ENCODE data around the gene IDUA.
"Not testable (repeated sequence)": the region's sequence is repeated elsewhere in the genome, so short reads cannot be mapped to it uniquely, and the experiment has no call there.

Gene IDUA

GRCh38 chr4:986879-987623 lies at the start of gene IDUA:
TSS of gene IDUA (plus strand) at chr4:987044. CDS start at chr4:987085, 41 bp downstream.
- DNase-seq = peak; percentile 69

DNA sequence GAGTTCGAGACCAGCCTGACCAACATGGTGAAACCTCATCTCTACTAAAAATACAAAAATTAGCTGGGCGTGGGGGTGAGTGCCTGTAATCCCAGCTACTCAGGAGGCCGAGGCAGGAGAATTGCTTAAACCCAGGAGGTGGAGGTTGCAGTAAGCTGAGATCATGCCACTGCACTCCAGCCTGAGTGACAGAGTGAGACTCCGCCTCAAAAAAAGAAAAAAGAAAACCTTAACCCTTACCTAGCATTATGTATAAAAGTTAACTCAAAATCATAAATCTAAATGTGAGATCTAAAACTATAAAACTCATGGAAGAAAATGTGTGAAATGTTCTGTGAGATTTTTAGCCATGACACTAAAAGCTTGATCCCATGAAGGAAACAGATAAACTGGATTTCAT lies 47.3 kb upstream of the IDUA start:
- not testable (repeated sequence) for DNase-seq

GRCh38 chr4:945274-946102 lies 41.4 kb upstream of the IDUA start:
- no peak for DNase-seq

GRCh38 chr4:946103-946450 lies 40.8 kb upstream of the IDUA start:
- DNase-seq = no peak

DNA sequence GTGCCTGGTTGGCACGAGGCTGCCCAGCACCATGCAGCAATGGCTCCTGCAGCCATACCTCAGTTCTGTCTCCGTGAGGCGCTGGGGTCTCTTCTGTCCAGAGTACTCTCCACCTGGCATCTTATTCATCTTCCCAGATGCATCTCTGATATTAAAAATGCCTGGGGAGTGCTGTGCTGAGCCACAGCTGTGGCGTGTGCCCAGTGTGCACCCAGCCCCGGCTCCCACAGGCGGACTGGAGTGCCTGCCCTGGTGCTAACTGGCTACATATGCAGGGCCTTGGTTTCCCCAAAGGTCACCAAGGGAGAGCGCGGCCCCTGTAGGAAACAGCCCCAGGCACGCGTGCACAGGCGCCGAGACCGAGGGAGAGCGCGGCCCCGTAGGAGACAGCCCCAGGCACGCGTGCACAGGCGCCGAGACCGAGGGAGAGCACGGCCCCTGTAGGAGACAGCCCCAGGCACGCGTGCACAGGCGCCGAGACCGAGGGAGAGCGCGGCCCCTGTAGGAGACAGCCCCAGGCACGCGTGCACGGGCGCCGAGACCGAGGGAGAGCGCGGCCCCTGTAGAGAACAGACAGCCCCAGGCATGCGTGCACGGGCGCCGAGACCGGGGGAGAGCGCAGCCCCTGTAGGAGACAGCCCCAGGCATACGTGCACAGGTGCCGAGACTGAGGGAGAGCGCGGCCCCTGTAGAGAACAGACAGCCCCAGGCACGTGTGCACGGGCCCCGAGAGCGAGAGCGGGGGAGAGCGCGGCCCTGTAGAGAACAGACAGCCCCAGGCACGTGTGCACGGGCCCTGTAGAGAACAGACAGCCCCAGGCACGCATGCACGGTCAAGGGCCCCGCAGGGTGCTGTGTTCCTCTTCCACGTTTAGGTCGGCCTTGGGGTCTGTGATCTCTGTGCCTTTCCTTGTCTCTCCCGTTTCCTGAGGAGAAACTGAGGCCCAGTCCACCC lies 40.0 kb upstream of the IDUA start:
- DNase-seq = no peak

DNA sequence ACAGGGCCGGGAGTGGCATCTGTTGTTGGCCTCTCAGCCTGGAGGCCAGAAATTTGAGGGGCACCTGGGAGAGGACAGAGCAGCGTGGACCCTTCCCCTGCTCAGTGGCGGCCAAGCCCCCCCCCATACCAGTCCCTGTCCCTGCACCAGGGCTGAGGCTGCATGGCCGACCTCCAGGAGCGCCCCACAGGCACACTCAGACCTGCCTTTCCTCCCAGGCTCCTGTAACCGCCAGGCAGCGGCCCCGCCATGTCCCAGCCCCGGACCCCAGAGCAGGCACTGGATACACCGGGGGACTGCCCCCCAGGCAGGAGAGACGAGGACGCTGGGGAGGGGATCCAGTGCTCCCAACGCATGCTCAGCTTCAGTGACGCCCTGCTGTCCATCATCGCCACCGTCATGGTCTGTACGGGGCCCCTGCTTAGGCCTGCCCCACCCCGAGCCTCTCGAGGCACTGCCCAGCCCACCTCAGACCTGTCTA lies 39.3 kb upstream of the IDUA start:
- no peak for DNase-seq

DNA sequence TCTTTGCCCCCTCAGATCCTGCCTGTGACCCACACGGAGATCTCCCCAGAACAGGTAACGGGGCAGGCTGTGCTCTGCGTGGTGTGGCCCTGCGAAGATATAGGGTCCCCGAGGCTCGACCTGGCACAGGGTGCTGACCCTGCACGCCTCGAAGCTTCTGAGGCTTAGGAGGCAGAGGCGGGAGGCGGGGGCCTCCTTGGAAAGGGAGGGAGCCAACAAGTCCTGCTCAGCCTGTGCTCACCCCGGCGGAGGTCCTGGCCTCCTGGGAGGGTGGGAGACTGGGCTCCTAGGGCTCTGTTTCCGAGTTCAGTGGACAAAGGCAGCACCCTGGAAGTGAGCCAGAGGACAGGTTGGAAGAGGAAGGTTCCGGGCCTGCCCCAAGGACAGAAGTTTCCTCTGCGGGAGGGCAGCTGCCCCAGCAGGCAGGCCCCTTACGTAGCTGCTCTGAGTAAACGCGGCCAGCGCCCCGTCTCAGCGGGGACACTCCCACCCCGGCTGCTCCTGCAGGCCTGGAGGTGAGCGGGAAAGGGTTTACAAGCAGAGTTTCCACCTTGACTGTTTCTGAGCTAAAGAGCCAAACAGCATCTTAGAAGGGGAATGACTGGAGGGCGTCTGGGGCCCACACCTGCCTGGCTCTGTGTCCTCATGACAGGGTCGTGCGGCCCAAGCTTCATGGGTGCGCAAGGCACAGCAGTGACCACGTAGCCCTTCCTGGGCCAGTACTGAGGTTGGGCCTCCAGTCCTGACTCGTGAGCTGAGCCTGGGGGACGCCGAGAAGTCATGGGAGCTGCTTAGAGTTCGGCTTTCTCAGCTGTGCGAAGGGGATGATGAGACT lies 38.5 kb upstream of the IDUA start:
- no peak for DNase-seq

GRCh38 chr4:948936-949300 lies 37.9 kb upstream of the IDUA start:
- no peak for DNase-seq

- no peak for DNase-seq
These were observed 37.2 kb upstream of the IDUA start for GRCh38 chr4:949656-950055.

- no peak for DNase-seq
These were observed 36.5 kb upstream of the IDUA start for GRCh38 chr4:950136-951020.

DNA sequence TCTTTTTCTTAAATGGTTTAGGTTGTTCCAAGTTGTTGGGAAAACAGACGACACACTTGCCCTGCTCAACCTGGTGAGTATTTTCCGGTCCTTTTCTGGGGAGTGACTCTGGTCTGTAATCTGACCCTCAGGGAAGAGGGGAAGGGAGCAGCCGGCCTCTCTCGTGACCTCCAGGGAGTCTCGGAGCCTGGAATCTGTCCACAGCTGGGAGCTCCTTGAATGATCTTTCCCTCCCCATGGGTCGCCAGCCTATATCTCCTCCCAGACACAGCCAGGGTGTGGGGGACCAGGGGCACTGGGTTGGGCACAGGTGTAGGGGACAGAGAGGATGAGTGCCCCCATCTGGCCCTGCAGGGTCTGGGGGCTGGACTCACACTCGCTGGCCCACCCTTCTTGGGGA lies 35.7 kb upstream of the IDUA start:
- no peak for DNase-seq

- no peak for DNase-seq
These were observed 35.0 kb upstream of the IDUA start for GRCh38 chr4:951594-952468.

GRCh38 chr4:952881-953573 lies 33.8 kb upstream of the IDUA start:
- DNase-seq = no peak

DNA sequence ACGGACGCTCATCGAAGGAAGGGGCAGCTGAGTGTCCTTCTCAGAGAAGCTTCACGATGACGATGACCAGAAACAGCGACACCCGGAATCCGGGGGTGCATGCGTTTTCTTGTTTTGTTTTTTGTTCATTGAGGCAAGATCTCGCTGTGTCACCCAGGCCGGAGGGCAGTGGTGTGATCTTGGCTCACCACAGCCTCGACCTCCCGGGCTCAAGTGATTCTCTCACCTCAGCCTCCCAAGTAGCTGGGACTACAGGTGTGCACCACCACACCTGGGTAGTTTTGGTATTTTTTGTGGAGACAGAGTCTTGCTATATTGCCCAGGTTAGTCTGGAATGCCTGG lies 33.3 kb upstream of the IDUA start:
- no peak for DNase-seq

GRCh38 chr4:954211-955020 lies 32.4 kb upstream of the IDUA start:
- no peak for DNase-seq

GRCh38 chr4:955161-955921 lies 31.5 kb upstream of the IDUA start:
- DNase-seq = no peak

- no peak for DNase-seq
These were observed 30.9 kb upstream of the IDUA start for GRCh38 chr4:955931-956381.
